K562 (cell line): Measurements from ENCODE around the gene RNF126. TPM values are rescaled to one million over a fixed set of nuclear protein-coding genes. Genes with fewer than 3 reads are reported as not detected.
A peak's percentile ranks its signal among the peaks of the same experiment; 100 is the strongest.

Experiments
- CHD1 ChIP-seq: fragments of 200-600 bp; sonication (generic); IDR thresholded peaks from one replicate; pipeline ENCODE4 v1.6.1; 2012; ENCODE audit warnings: mild to moderate bottlenecking, moderate library complexity, low read length, inconsistent platforms
- CTBP1 ChIP-seq: fragments of 450-650 bp; IDR thresholded peaks from 2 replicates; pipeline ENCODE4 v1.6.1; 2016; ENCODE audit warnings: borderline replicate concordance
- E2F1 ChIP-seq: sonication (generic); formaldehyde crosslinking; IDR thresholded peaks from 2 replicates; pipeline ENCODE4 v1.8.1; 2023; ENCODE audit warnings: mild to moderate bottlenecking, missing genetic modification reagents, moderate library complexity
- FOXP1 ChIP-seq: sonication (generic); formaldehyde crosslinking; IDR thresholded peaks from 2 replicates; pipeline ENCODE4 v1.8.0; 2022; ENCODE audit warnings: mild to moderate bottlenecking, missing genetic modification reagents
- GATAD2B ChIP-seq: fragments of 450-650 bp; IDR thresholded peaks from 2 replicates; pipeline ENCODE4 v1.6.1; 2017; ENCODE audit warnings: mild to moderate bottlenecking, borderline replicate concordance
- HCFC1 ChIP-seq: IDR thresholded peaks from 2 replicates; pipeline ENCODE4 v1.6.1; 2012; ENCODE audit warnings: low read depth, low read length, improper control_type of control experiment
- MECOM ChIP-seq: fragments of 250-450 bp; sonication (Bioruptor Pico); IDR thresholded peaks from 2 replicates; pipeline ENCODE4 v1.8.0; 2022; ENCODE audit warnings: inconsistent platforms
- NEUROD1 ChIP-seq: fragments of 150-350 bp; IDR thresholded peaks from 2 replicates; pipeline ENCODE4 v1.6.1; 2014; ENCODE audit warnings: borderline replicate concordance, low read length, low read depth; ENCODE audit not compliant: partially characterized antibody
- NUFIP1 ChIP-seq: fragments of 450-650 bp; IDR thresholded peaks from 2 replicates; pipeline ENCODE4 v1.6.1; 2018; ENCODE audit not compliant: partially characterized antibody
- RB1 ChIP-seq: fragments of 450-650 bp; IDR thresholded peaks from 2 replicates; pipeline ENCODE4 v1.6.1; 2017; ENCODE audit warnings: low read depth, mild to moderate bottlenecking
- RBM15 ChIP-seq: fragments of 200-400 bp; formaldehyde crosslinking; IDR thresholded peaks from 2 replicates; pipeline ENCODE4 v1.6.1; 2018; ENCODE audit warnings: mild to moderate bottlenecking, low read length, moderate library complexity; ENCODE audit not compliant: insufficient read depth
- RBM22 ChIP-seq: fragments of 200-400 bp; formaldehyde crosslinking; IDR thresholded peaks from 2 replicates; pipeline ENCODE4 v1.6.1; 2018; ENCODE audit warnings: low read length, low read depth; ENCODE audit not compliant: poor library complexity, severe bottlenecking
- RNF2 ChIP-seq: sonication (generic); IDR thresholded peaks from 2 replicates; pipeline ENCODE4 v1.6.1; 2016
- SMAD2 ChIP-seq: fragments of 150-350 bp; IDR thresholded peaks from 2 replicates; pipeline ENCODE4 v1.6.1; 2014; ENCODE audit warnings: low read depth, mild to moderate bottlenecking, low read length
- STAT6 ChIP-seq: sonication (generic); formaldehyde crosslinking; IDR thresholded peaks from 2 replicates; pipeline ENCODE4 v1.8.1; 2023; ENCODE audit warnings: mild to moderate bottlenecking, missing genetic modification reagents
- TAL1 ChIP-seq: fragments of 450-650 bp; IDR thresholded peaks from 2 replicates; pipeline ENCODE4 v1.6.1; 2016; ENCODE audit warnings: mild to moderate bottlenecking
- VEZF1 ChIP-seq: fragments of 200-800 bp; sonication (Bioruptor generic); IDR thresholded peaks from 2 replicates; pipeline ENCODE4 v1.6.1; 2017; ENCODE audit warnings: missing genetic modification characterization, missing compliant biosample characterization
- ZBTB33 ChIP-seq: sonication (generic); formaldehyde crosslinking; IDR thresholded peaks from 2 replicates; pipeline ENCODE4 v1.8.1; 2023; ENCODE audit warnings: mild to moderate bottlenecking, missing genetic modification reagents
- ZFP1 ChIP-seq: fragments of 450-650 bp; formaldehyde crosslinking; IDR thresholded peaks from 2 replicates; pipeline ENCODE4 v1.4.0; 2020; ENCODE audit warnings: mild to moderate bottlenecking, mixed read lengths
- ZFP30 ChIP-seq: fragments of 250-450 bp; sonication (Bioruptor Pico); IDR thresholded peaks from 2 replicates; pipeline ENCODE4 v1.8.0; 2022; ENCODE audit warnings: moderate library complexity, mild to moderate bottlenecking, inconsistent platforms, borderline replicate concordance
- ZKSCAN3 ChIP-seq: fragments of 250-450 bp; sonication (Bioruptor Pico); IDR thresholded peaks from 2 replicates; pipeline ENCODE4 v1.4.0; 2020
- ZNF134 ChIP-seq: fragments of 250-450 bp; sonication (Bioruptor Pico); conservative IDR thresholded peaks from 2 replicates; pipeline ENCODE4 v1.4.0; 2020
- ZNF24 ChIP-seq: fragments of 450-650 bp; IDR thresholded peaks from 2 replicates; pipeline ENCODE4 v1.6.1; 2016
- polyA plus RNA-seq, 8 experiments: library from polyadenylated mRNA; depleted of rRNA in 4 of 8; stranded (reverse) in 5 of 8; unstranded in 3 of 8; fragments of >200 nt; fragmentation: Nextera tagmentation in 2 of 8; fragmentation: Illumina TruSeq in 1 of 8; extraction: Ambion mirVana in 2 of 8; extraction: Trizol in 1 of 8; gene quantifications; 2 replicates each; pipeline versions ENCODE4 v1.2.1 to v1.2.3, GENCODE V29; 2011 to 2014; ENCODE audit warnings: inconsistent platforms in 1 of 8, missing spikeins in 1 of 8
- total RNA-seq, 7 experiments: library from RNA; depleted of rRNA in 6 of 7; stranded (reverse); fragments of >200 nt in 6 of 7; fragmentation: Illumina TruSeq in 2 of 7; extraction: Trizol in 2 of 7; gene quantifications; 2 replicates each; pipeline versions ENCODE4 v1.2.1 to v1.2.3, GENCODE V29; 2011 to 2021; ENCODE audit warnings: low replicate concordance in 1 of 7

Gene RNF126
- total and polyA plus RNA-seq, 9 of the 15 experiments (the other 6 are each of a cell fraction or from before 2014, with no cell fraction given): 0.27 to 101 (median 12.3) TPM

- TF ChIP-seq STAT6 (CRISPR knock-in tag): no peak
- no peak for TF ChIP-seq ZKSCAN3 (CRISPR knock-in tag)
- no peak for TF ChIP-seq ZFP30
- no peak for TF ChIP-seq MECOM
- TF ChIP-seq HCFC1: no peak
- no peak for TF ChIP-seq FOXP1 (CRISPR knock-in tag)
- no peak for TF ChIP-seq SMAD2
- TF ChIP-seq NEUROD1: no peak
- no peak for TF ChIP-seq ZFP1 (CRISPR knock-in tag)
- no peak for TF ChIP-seq ZNF24
- no peak for TF ChIP-seq TAL1
- no peak for TF ChIP-seq CHD1
- no peak for TF ChIP-seq RBM22
- TF ChIP-seq RBM15: no peak
- TF ChIP-seq VEZF1 (CRISPR knock-in tag): peak; percentile 44
- no peak for TF ChIP-seq NUFIP1
- TF ChIP-seq RB1: no peak
- no peak for TF ChIP-seq ZNF134 (CRISPR knock-in tag)
- TF ChIP-seq ZBTB33: peak; percentile 21; the same call in 1 of the 2 replicates
- TF ChIP-seq E2F1 (CRISPR knock-in tag): no peak
- TF ChIP-seq CTBP1: no peak
- TF ChIP-seq RNF2: no peak
- TF ChIP-seq GATAD2B: 0 out of 2 replicates have a peak, but pooled peaks have one; percentile 40
Measured at GRCh38 chr19:709196-709964, 46.4 kb upstream of the RNF126 start (continued).
